Lung microvascular endothelial cell (primary cell): ENCODE results near the gene BZW2. TPM values are rescaled to one million over a fixed set of nuclear protein-coding genes. Genes with fewer than 3 reads are reported as not detected.

Experiments used
- DNase-seq, 2 donors: peaks; one replicate each; pipeline versions ENCODE4 v3.0.0 to v3.0.0-alpha.2; 2010; ENCODE audit warnings: low read depth in 2 of 2
- total RNA-seq: library from RNA; depleted of rRNA; stranded (reverse); fragments of >200 nt; gene quantifications from 2 replicates; pipeline ENCODE4 v1.2.1, GENCODE V29; 2014

BZW2 gene
- 56.9 and 73.2 TPM in 2 replicates for total RNA-seq

DNA sequence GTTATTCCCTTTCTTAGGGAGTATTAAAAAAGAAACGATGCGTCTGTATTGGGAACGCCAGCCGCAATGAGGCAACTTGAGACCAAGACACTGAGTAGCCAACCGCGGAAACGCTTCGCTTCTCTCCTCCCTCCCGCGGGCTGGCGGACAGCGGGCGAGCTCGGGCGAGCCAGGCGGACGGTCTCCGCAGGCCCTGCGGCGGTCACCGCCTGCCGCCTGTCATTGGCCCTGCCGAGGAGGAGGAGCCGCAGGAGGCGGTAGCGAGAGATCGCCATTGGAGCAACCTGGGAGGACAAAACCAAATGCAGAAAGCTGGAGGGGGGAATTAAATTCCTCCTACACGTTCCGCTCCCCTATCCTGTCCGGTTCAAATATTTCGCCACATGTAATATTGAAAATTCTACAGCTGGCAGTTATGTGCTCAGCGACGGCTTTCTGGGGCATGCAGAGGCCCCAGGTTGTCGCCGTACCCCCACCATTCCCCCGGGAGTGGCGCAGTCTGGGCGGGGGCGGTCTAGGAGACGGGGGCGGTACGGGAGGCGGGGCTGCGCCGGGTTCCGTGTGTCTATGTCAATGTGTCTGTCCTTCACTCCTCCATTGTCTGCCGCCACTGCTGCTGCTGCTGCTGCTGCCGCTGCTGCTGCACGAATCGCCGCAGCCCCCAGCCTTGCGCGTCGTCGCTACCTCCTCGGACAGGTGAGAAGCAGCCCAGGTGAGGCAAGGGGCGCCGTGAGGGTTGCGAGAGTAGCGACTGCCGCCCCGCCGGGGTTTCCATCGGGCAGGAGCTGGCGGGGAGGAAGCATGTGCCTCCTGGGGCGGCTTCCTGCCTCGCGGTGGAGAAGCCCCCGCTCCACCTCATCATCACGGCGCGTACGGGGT lies at the start of gene BZW2, which contains the start of gene ANKMY2:
Gene BZW2 (plus strand): TSS at position 589 of the 879 bp plus-strand sequence. CDS start 19,263 bp downstream, outside the sequence.
Gene ANKMY2 (minus strand): TSS at position 162 of the 879 bp plus-strand sequence. CDS start 181 bp downstream, outside the sequence.
- DNase-seq: peak; percentile 98

GRCh38 chr7:16598015-16598414 lies 48.0 kb upstream of the BZW2 start:
- no peak for DNase-seq

DNA sequence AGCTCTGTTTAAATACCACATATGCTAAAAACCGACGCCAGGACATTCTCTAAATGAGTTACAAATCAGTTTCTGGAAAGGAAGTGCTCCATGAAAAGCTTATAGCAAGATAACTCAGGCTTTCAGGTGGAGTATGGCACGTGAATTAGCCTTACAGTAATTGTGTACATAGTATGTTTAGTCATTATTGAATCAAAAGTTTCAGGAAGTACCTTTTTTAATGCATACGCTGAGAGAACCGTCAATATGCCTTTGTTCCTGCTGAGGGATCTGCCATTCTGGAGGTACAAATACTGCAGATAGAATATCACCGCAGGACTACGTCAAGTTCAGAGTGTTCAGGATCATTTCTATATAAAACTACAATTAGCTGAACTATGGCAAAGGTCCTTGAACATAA lies 46.1 kb upstream of the BZW2 start:
- no peak for DNase-seq

DNA sequence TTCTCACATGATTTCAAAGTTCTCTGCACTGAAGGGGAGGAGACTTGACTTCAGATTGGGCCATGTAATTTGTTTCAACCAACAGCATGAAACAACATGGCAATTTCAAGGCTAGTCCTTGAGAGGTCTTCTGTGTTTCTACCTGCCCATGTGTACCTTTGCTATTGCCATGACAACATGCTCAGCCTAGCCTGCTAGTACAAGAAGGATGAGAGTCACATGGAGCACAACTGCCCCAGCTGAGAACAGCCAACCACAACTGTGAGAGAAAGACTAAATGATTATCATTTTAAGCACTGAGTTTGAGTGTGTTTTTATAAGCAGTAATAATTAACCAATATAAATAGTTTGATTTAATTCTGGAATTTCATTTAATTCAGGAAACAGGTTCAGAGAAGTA lies 42.3 kb upstream of the BZW2 start:
- DNase-seq: no peak

- peak; percentile 19 to 37 for DNase-seq
These were observed 41.9 kb upstream of the BZW2 start for GRCh38 chr7:16604054-16604453.

- DNase-seq: no peak
These were observed 39.3 kb upstream of the BZW2 start for GRCh38 chr7:16606704-16607103.

DNA sequence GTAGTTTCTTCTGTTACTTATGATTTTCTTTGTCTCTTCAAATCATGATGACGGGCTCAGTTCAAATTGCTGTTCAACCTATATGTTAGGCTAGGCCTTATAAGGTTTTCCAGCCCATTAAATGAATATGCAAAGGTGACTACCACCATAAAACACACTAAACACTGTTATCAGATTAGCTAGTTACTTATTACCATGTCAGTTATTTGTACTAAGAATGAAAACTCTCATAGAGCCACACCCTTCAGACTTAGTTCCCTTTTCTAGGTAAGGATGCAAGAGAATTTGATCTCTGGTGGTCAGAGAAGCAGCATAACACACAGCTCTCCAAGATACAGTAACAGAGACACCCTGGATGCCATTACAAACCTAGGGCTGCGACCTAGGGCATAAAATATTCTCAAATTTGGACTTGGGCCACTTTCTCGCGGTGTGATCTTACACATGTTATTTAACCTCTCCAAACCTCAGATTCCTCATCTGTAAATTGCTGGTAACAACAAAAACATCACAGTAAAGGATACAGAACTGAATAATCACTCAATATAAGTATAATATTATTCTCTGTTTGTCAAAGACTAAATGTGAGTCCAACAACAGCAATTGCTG lies 36.0 kb upstream of the BZW2 start:
- DNase-seq: no peak

DNA sequence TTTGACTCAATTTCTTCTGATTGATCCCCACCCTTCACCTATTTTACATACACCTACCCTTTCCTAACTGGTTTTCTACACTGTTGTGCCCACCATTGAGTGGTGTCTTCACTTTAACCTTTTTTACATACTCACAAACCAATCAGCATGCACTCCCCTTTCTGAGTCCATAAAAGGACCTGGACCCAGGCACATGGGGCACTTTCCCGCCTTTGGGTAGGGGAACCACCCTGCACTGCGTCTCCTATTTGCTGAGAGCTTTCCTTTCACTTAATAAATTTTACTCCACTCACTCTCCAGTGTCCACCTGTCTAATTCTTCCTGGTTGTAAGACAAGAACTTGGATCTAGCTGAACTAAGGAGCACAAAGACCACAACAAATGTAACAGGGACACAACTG lies 34.3 kb upstream of the BZW2 start:
- no peak for DNase-seq

DNA sequence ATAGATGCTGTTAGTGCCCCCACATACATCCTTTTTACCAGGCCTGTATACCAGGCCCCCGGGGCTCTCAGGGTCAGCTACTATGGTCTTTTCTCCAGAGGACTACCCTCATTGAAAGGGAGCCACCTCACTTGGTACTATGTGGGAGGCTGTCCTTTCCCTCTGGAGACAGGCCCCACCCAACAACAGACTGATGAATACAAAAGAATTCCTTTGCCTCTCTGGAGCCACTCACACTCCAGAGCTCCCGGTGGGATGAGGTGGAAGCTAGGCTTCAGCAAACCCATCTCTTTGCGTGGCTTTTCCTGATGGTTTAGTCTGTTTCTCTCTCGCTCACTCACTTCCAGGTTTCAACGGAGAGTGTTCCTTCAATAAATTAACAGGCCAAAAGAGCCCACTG lies 30.8 kb upstream of the BZW2 start:
- no peak for DNase-seq

DNA sequence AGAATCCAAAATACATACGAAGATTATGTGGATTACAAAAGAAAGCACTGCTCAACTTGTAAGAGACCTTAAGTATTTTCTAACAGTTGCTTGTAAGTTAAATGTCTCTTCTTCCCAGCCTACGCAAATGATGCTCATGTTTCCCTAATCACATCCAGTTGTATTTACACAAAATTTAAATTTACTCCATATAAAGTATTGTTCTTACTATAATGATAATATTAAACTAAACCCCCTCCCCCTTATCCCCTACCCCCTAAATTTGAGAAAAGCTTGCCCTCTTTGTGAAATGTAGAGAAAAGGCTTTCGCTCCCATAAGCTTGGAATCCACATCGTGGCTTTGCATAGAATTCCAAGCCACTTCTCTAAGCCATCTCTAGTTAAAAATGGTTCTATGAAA lies 29.9 kb upstream of the BZW2 start:
- no peak for DNase-seq

DNA sequence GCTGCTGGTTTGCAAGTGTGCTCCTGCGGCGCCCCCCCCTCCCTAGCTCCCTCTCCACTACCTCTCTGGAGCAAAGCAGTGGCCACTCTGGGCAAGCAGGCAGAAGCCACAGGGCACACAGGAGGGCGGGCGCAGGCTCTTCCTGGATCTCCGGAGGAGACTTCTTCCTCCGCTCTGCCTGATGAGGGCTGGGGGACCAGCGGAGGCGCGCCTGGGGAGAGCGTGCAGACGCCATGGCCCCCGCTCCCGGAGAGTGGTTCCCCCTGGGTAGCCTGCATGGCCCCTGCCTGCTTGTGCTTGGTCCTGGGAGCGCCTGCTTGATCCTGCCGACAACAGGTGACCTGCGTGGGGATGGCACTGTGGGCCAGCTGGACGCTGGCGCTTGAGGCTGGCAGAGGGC lies 29.4 kb upstream of the BZW2 start:
- DNase-seq: no peak

DNA sequence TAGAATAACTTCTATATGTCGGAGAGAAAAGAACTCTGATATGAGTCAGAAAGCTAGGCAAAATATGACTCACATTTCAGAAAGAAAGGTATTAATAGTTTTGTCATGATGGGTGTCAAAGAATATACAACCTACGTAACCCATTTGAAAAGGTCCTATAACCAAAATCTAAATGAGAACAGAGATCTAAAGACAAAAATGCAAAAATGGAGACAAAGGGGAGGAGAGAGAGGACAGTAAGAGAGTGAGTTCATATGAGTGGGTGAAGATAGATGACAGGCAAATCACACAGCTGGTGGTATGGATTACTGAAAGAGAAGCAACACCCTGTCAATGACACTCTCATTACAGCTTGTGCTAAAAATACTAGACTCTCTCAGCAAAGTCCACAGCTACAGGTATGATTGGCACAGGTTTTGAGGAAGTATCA lies 26.0 kb upstream of the BZW2 start:
- DNase-seq: no peak

DNA sequence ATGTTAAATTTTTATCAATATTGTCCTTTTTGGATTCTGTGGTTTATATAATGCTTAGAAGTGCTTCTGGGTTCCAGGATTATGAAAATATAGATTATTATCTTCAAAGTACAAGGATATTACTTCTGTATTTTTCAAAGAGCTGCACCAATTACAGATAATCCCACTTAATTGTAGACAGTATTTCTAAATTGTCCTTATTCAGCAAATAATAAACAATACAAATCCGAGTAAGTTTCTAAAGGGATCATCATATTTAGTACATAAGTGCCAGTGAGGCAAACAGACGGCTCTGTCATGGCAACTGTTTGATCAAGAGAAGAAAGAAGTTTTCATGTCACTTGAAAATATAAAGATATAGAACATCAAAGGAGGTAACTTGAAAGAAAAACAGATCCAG lies 19.6 kb upstream of the BZW2 start:
- DNase-seq: no peak

DNA sequence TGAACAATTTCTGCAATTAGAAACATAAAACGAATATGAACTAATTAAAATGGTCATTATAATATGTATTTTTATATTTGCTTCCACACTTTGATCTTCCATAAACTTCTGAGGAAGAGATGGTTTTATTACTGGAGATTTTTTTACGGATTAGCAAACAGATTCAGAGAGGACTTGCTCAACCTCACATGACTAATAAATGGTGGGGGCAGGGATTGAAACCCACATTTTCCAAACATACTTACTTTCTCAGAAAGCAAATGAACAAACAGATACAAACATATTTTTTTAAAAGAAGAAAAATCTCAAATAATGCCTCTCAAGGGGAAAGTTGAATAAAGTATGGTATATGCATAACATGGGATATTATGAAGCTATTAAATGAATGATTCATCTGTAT lies 18.7 kb upstream of the BZW2 start:
- DNase-seq: no peak

GRCh38 chr7:16630654-16631053 lies 15.3 kb upstream of the BZW2 start:
- DNase-seq: no peak

GRCh38 chr7:16634271-16634738 lies 11.7 kb upstream of the BZW2 start:
- DNase-seq: no peak

GRCh38 chr7:16636555-16637101 lies 9.4 kb upstream of the BZW2 start:
- DNase-seq: no peak

- no peak for DNase-seq
These were observed 8.6 kb upstream of the BZW2 start for GRCh38 chr7:16637379-16637778.

GRCh38 chr7:16638282-16639280 lies 7.4 kb upstream of the BZW2 start:
- no peak for DNase-seq

DNA sequence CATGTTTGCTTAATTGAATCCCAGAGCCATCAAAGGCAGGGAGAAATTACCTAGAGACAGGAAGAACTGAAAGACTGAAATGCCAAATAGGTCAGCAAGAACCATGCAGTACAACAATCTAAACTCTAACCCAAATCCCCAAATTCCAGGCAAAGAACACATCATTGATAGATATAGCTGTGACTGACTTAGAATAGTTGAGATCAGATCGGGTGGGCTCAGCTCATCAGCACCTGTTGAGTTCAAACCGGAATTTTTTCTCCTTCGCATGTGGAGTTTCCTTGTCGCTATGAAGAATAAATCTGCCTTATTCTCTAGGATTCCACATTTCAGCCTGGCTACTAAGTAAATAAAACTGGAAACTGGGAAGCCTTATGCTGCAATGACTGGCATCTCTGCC lies 1.8 kb upstream of the BZW2 start:
- DNase-seq: no peak
